Epithelial cell of prostate (primary cell): Measurements from ENCODE around the gene MEIS1.
A peak's percentile ranks its signal among the peaks of the same experiment; 100 is the strongest.
"Not testable (repeated sequence)": the region's sequence is repeated elsewhere in the genome, so short reads cannot be mapped to it uniquely, and the experiment has no call there.

Experiments used
- DNase-seq: peaks from one replicate; pipeline ENCODE4 v3.0.0-alpha.2; 2011; ENCODE audit warnings: low read depth, low spot score
- H3K27ac ChIP-seq: fragments of 450-650 bp; 2 replicates; pipeline ENCODE4 v1.5.1; 2017; ENCODE audit warnings: mild to moderate bottlenecking

The MEIS1 gene

DNA sequence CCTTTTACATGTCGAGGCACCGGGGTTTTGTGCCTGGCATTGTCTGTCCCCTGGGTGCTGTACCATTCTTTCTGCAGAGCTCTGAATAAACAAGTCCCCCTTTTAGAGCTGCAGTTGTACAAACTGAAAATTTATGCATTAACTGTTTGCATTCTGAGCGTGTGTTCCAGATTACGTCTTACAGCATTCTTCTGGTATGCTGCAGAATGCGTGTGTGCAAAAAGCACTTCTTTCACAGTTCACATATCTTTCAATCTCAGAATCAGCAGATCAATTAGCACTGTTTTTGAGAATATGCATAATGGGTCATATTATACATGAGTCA lies 27.5 kb downstream of the MEIS1 start:
- no peak overlapping the region for H3K27ac ChIP-seq
- no peak for DNase-seq

DNA sequence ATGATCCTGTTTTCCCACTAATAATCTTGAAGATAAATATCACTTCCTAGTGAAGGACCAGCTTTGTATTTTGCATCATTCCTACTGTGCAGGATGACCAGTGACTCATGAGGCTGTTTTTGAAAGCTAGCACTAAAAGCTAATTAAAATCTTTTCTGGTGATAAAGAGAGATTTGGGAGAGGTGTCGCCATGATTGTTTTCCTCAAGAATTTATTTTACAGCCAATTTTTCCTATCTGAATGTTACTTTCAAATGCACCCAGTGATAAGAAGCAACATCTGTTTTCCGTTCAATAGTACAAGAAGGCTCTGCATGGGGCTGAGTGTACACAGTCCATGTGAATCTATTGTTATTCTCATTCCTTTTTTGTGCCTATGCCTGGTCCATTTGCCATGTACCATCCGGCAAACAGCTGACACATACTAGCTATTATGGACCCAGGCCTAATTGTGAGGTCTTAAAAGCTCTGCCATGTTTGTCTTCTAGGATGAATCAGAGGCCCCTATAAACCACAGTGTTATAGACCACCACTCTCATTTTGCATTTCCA lies 28.4 kb downstream of the MEIS1 start:
- no peak for DNase-seq
- no peak overlapping the region for H3K27ac ChIP-seq

DNA sequence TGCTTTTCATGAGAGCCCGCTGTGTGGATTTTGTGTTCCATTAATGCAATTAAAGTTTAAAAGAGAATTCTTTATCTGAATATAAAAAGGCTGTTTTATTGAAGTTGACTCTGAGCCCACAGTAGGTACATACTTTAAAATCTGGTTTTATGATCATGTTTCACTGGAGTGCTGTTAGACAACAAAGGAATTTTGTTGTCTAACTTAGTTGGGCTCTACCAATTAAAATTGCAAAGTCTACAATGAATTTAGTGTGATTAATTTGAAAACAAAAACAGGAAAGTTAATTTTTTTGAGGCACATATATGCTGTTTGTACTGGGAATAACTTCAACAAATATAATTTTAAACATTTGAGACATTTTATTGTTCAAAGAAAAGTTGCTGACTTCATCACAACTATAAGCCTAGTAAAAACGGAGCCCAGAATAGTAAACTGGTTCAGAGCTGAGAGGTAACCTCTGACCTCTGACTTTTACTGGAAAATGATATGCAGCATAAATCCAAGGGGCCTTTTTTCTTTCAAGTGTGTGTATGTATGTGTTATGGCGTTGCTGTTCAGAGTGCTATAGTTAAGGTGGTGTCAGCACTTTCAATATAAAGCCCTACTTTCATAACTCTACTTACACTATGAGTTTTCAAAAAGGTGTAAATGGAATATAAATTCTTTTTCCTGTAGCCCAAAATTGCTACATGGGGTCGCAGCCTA lies 30.2 kb downstream of the MEIS1 start:
- H3K27ac ChIP-seq, result no peak overlapping the region
- DNase-seq, result no peak

DNA sequence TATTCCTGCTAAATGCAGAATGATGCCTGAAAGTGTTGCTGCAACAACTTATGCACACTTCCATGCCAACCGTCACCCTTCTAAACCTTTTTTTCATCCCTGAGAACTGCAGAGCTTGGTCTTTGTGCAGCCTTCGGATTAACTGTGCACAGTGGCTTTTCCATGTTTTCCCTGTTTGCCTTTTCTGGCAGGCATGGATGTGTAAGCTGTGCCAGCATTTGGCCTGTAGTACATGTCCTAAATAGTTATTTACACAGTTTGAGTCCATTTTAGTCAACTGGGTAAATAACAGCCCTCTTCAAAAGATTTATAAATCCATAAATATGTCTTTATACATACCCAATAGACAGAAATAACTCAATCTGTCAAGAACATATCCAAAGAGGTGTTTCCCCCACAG lies 31.5 kb downstream of the MEIS1 start:
- no peak for DNase-seq
- no peak overlapping the region for H3K27ac ChIP-seq

DNA sequence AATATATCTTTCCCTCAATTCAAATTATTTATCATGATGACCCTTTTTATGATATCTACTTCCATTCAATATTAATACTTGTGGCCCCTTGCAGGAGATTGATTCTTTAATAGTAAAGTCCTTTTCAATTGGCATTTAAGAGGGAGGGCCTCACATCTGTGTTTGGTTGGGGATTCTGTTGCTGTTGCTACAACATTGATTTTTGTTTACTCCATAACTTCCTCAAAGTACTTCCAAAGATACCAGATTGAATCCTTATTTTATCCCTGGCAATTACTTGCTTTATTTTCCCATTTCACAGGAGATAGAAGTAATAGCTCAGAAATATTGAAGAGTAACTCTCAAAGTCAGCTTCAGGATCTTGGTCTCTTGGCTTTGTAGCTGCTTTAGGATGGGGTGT lies 32.8 kb downstream of the MEIS1 start:
- DNase-seq, result no peak
- no peak overlapping the region for H3K27ac ChIP-seq

DNA sequence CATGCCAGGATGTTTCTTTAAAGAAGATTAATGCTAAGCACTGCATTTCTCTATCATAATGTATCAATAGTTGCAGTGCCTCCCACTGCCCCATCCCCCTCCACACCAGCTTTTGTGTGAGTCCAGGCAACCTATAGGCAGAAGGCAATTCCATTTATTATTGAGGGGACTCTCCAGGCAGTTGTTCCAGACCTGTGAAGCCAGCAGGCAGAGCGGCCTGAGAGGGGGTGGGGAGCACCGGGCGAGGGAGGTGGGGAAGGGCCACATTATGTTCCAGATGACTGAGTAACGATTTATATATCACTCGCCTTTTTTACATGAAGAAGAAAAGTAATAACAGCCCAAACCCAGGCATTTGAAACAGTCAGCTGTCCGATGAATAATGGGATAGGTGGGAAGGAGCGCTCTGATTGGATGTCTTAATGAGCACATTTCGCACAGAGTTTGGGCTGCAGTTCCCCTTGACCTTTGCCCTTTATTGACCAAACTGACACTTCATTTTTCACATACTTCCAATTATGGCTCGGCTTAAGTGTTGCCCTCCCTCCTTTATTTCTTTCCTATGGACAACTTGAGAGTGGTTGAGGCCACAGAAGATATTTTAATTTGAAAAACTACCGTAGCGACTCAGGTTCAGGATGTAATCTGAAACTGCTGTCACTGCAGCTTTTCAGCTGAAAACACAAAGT lies 34.4 kb downstream of the MEIS1 start:
- no peak overlapping the region for H3K27ac ChIP-seq
- DNase-seq, result no peak

DNA sequence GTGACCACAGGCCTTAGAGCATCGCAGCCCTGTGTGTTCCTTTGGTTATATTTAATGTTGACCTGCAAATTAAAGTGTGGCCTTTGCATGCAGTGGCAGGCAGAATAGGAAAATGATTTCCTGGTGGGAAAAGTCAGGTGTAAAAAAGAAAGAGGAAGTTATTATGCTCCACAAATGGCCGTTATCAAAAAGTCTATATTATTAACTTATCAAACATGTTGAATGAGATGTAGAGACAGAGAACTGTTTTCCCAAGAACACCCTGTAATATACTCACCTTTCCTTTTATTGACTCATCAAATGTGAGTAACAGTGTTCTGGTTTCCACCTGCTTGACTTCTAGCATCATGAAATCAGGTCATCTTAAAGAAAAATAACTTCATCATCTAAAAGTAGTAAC lies 35.3 kb downstream of the MEIS1 start:
- H3K27ac ChIP-seq, result no peak overlapping the region
- no peak for DNase-seq

DNA sequence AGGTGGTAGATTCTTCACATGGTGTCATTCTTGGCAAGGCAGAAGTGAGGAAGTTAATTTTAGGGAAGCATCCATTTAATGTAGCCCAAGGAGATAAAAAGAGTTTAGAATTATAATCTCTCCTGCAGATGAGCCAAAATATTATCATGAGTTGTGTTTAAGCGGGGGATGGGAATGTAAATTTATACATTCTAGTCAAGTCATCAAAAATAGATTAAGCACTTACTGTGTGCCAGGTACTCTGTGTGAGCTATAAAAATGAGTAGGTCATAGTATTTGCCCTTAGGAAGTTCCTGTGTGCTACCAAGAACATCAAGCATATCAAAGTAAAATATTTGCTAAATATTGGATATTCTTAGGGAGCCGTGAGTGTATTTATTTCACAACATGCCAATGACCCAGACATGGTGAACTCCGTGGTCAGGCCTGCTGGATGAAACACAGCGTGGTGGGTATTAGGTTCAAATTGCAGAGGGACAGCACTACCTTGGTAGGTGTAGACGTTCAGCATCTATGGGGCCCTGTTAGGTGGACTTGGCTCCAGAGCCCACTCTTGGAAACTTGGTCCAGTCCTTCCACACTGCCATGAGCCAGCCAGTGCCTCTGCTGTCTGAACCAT lies 37.4 kb downstream of the MEIS1 start:
- no peak overlapping the region for H3K27ac ChIP-seq
- no peak for DNase-seq

DNA sequence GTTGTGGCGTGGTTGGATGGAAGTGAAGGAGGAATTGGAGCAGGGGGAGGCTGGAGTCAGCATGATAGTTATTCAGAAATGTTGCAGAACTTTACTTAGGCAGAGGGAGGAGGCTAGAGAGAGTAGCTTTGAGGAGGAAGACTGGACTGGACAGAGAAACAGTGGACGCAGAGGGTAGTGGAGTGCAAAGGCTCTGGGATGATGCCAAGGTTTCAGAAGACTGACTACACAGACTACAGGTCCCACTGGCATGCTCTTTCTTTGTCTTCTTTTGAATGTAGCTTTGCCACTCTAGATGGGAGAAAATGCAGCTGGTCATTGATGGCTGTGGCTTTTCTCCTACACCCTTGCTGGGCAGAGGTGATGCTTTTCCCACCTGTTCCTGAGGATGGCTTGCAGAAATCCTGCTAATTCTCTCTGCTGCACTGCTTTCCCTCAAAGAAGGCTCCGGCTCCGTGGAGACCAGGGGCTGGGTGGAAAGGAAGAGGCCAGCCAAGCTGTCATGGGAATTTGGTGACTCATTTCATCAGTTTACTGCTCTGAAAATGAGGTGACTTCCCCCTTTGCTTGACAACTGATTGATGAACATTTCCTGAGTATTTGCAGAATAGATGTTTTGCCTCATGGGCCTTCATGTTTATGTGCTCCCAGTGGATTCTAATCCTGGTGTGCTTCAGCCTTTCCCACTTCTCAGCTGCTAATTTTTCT lies 42.4 kb downstream of the MEIS1 start:
- no peak for DNase-seq
- no peak overlapping the region for H3K27ac ChIP-seq

DNA sequence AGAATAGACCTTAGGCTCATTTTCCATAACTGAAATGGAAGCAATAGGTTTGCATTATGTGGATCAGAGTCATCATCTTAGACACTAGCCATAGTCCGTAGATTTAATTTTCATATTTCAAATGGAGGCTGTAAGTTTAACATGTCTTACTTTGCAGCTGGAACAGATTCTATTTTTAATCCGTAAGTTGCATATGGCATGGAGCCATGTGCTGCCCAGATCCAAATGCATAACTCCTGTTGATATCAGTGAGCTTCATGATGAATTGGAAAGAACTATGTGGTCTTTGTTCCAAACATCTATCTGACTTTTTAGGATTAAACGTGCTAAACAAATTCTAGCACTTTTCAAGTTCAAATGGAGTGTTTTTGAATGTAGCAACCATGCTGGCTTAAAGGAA lies 43.4 kb downstream of the MEIS1 start:
- no peak overlapping the region for H3K27ac ChIP-seq
- no peak for DNase-seq

DNA sequence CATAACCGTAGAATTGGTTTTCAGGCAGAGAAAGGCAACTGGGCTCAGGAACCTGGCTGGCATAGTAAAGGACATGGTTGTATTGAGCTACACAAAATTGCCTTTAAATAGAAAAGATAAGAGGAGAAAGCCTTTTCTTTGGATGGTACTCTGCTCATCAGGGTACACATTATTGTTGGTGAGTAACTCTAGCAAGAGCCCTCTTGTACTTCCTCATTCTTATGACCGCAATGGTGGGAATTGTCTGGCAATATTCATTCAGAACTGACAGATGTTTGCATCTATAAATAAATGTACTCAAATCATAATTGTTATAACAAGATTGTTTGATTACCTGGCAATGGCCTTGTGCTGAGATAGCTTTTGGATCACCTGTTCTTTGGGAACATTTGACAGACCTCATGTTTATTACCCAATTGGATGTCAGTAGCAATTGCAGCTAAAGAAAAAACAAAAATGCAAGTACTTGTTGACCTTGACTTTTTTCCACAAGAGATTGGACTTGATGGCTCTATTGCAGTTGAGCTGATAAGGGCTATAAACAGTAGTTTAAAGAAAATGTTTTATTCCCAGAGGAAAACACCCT lies 43.9 kb downstream of the MEIS1 start:
- no peak for DNase-seq
- H3K27ac ChIP-seq, result no peak overlapping the region

DNA sequence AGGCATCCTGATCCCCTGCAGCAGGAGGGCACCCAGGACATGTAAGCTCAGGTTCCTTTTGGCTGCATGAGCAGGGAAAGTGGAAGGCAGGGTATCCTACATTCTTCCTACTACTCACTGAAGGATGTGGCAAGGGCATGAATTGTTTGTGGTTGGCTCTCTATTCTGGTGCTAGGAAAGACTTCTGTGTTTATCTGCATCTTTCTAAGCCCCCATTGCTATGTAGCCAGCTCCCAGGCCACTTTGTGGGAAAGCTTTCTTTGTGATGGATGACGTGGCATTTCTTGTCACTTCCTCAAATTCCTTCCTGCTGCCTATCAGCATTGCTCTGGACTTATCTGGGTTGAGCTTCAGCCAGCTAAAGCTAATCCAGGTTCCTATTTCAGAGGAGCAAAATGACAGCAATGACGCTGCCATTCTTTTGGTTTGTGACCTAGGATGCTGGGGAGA lies 46.2 kb downstream of the MEIS1 start:
- no peak overlapping the region for H3K27ac ChIP-seq
- DNase-seq, result no peak

DNA sequence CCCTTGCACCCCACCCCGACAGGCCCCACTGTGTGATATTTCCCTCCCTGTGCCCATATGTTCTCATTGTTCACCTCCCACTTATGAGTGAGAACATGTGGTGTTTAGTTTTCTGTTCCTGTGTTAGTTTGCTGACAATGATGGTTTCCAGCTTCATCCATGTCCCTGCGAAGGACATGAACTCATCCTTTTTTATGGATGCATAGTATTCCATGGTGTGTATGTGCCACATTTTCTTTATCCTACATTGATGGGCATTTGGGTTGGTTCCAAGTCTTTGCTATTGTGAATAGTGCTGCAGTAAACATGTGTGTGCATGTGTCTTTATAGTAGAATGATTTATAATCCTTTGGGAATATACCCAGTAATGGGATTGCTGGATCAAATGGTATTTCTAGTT lies 50.3 kb downstream of the MEIS1 start:
- H3K27ac ChIP-seq, DNase-seq: not testable (repeated sequence)

DNA sequence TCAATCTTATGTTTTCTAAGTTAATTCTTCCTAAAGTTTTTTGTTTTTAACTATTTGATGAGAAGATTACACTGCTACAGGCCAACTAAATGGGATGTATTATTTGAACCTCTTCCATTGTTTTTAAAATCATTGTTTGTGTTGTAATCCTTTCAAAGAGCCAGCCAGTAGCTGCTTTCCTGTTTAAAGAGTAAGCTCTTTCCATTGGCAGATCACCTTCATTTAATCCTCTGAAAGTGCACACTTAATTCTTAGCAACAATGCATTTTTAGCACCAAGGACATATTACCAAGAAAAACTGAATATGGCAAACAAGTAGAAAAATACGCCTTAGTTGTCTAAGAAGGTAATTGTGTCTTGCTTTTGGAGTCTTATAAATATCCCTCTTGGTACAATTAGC lies 54.0 kb downstream of the MEIS1 start:
- H3K27ac ChIP-seq, result no peak overlapping the region
- DNase-seq, result no peak

DNA sequence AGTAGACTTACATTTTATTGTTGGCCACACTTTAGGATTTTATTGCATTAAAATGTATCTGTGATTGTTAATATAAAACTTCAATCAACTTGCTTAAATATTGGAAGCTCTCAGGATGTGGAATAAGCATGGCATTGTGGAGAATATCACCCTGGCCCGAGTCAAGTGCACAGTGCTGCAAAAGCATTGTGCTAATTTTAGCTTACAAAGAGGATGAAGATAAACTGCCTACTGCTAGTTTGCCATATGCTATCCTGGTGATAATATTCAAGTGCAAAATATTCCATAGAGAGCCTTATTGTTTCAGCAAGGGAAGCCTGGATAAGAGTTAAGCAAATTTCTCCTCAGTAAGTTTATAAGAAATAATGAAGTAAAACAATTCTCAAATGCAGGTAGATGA lies 54.5 kb downstream of the MEIS1 start:
- H3K27ac ChIP-seq, result no peak overlapping the region
- DNase-seq, result no peak

DNA sequence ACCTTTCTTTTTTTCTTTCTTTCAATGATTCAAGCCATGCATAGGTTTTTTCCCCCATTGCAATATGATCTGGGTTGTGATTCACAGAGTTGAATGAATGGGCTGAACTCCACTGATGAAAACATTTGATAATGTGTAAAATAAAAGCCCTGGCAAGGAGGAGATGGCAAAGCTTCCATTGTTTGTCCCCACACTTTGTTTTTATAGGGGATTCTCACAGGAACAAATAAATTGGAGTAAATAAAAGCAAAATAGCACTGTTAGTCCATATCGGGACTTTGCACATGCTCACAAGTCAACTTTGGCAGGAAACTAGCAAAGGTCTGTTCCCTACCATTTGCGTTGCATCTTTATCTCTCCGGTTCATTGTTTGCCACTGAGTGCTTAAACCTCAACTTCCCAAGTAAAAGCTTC lies 55.7 kb downstream of the MEIS1 start:
- no peak for DNase-seq

DNA sequence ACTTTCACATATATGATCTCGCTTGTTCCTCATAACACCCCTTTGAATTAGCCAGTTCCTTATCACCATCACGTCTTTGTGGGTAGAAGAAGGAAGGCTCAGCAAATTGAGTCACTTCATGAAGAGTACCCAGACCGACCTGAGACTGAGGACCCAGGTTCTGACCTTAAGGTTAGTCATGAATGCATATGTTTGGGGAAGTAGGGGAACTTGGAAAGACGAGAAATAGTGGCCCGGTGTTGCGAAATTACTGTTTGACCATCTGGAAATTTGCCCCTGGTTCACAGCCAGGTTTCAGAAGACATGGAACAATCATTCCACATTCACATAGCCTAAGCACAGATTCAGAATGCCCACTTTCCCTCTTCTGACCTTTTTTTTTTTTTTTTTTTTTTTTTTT lies 59.8 kb downstream of the MEIS1 start:
- DNase-seq, result peak; percentile 55
- peak overlapping the region; percentile 94 for H3K27ac ChIP-seq

More for the DNA sequence above, 55.7 kb downstream of the MEIS1 start:
- H3K27ac ChIP-seq, result no peak overlapping the region

DNA sequence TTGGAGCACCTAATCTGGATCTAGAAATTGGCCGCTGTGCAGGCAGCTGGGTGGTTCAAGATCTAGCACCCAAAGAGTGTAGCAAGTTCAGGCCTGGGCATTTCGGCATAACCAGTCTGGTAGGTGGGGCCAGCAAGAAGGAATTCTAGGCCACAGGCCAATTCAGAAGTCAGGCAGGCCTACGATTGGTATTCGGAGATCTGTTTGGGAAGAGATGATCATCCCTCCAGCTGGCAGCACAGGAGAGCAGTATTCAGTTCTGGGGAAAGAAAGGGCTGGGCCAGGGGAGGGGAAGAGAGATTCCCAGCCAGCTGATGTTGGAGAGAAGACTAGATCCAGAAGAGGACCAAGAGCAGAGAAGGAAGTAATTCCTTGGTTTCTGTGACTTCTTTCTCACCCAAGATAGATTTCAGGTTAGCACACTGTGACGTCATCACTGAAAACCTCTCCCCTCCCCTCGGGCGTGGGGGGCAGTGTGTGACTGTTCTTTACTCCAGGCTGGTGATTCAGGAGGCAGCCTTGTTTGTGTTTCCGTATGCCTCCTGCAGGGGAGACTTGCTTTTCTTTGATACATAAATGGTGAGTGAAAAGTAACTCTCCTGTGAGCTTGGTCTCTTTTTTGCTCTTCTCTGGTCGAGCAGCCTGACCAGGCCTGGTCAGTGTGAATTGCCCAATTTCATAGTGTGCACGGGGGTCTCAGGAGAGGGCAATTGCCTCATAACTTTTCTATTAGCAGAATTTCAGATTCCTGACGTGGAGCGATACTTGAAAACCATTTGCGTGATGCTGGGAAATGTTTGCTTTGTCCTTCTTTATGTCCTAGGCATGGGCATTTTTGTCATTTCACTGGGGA lies 61.1 kb downstream of the MEIS1 start:
- H3K27ac ChIP-seq, result peak overlapping the region; percentile 94
- peak; percentile 89 for DNase-seq

DNA sequence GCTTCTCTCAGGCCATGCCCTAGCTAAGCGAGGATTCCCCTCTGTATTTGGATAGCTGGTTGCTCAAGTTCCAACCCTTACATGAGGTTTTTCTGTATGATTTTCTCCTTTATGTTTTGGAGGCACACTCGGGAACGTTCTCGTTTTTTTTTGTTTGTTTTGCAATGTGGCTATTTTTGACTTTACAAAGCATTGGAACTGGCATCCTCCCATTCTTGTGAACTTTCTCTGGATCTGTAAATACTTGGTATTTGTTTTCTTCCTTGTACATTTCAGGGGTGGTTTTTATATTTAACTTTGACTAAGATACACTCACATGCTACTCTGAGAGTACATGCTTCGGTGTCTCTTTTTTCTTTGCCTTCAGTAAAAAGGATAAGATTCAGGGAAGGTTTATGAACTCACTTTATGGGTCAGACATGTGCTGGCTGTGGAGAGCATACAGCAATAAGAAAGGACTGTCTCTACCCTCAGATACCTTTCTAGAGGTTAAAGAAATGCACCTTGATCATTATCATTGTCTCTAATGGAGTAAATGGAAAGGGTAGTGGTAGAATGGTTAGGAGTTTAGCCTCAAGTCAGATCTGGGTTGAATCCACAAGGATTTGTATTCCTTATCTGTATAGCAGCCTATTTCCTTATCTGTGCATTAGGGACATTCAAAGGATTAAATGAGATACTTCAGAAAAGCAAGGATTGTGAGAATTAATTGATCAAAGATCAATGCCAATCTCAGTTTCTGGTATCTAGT lies 61.9 kb downstream of the MEIS1 start:
- no peak for DNase-seq
- H3K27ac ChIP-seq, result peak overlapping the region; percentile 94
